Pons (tissue), 1 donor: Measurements from ENCODE around the gene ATAD2B.

Experiments
- DNase-seq: peaks from one replicate; pipeline ENCODE4 v3.0.0-alpha.2; 2016; ENCODE audit warnings: low spot score

The ATAD2B gene

DNA sequence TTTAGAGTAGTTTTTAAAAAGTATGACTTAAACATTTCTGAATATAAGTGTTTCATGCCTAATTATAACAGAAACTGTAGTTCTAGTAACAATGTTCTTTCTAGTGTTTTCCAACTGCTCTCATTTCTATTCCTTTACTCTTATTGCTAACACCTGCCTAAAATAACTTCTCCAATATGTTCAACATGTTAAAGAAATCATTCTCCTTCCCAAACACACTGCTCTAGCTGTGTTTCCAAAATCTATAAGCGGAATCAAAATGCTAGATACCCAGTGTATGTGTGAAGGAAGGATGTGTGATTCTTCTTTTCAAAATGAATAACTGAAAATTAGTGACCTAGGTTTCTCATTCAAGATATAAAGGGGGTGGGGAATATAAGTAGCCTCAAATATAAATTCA lies 89.1 kb downstream of the ATAD2B start:
- DNase-seq = no peak

DNA sequence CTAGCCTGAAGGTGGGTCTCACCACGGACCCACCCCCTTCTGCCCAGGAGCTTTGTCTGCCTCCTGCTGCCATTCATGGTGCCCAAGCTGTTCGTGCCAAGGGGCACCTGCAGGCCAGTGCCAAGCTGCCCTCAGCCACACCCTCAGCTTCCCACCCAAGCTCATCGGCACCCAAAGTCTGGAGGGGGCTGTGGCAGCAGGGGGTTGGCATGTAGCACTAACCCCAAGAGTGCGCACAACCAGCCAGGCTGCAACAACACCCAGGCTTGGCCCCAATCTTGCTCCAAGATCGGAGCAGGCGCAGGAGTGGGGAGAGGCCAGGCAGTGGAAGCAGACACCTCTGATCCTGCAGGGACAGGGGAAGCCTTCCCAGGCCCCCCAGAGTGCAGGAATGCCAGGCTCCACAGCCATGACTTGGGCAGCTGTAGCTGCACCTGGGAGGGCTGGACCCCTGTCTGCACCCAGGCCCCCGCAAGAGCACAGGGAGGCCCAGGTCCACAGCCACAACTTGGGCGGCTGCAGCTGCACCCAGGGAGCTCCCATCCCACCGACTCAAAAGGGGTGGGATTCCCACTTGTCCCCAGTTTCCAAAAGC lies 89.9 kb downstream of the ATAD2B start:
- DNase-seq = no peak

DNA sequence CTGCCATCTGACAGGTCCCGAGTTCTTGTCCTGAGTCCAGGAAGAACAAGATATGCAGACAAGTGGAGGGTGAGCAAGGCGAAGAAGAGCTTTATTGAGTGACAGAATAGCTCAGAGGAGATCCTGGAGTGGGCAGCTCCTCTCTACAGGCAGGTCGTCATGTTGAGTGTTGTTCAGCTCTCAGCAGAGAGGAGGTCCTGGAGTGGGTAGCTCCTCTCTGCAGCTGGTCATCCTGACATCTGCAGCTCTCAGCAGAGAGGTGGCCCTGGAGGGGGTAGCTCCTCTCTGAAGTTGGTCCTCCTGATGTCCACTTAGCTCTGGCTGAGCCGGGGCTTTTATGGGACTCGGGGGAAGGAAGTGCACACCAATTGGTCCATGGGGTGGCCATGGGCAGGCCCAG lies 90.4 kb downstream of the ATAD2B start:
- DNase-seq = no peak

DNA sequence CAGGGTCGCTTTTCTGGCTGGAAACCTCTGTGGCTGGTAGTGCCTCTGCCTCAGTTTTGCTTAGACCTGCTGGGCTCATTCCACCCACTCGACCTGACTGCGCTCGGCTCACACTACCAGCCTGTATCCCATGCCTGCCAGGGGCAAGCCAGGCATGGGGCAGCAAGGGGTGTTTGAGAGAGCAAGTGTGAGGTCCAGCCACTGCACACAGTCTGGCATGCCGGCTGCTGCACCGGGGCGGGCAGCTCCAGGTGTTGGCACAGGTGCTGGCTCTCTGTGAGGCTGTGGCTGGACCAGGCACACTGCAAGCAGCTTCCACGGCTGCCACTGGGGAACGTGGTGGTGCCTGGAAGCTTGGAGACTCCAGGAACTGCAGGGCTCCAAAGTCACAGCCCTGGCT lies 90.9 kb downstream of the ATAD2B start:
- DNase-seq = no peak

DNA sequence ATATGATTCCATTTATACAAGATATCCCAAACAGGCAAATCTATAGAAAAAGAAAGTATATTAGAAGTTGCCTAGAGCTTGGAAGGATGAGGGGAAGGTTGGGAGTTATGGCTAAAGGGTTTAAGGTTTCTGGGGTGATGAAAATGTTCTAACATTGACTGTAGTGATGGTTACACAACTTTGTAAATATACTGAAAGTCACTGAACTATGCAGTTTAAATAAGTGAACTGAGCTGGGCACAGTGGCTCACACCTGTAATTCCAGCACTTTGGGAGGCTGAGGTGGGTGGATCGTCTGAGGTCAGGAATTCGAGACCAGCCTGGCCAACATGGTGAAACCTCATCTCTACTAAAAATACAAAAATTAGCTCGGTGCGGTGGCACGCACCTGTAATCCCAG lies 91.5 kb downstream of the ATAD2B start:
- DNase-seq = no peak

DNA sequence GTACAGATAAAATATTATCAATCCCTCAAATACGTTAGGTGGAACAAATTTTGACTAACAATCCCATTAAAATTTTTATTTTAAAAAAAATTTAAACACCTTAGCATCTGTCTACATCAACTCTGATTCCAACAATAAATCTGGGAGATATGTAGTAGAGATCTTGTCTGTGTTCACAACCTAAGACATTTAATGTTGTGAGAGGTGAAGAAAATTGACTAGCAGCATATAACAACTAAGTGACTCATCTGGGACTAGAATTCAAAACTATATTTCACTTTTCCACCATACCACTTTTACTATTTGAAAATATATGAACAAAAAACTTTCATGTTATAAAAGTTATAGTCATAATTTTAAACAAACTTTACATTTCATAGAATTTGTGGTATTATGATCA lies 97.9 kb downstream of the ATAD2B start:
- DNase-seq = no peak

DNA sequence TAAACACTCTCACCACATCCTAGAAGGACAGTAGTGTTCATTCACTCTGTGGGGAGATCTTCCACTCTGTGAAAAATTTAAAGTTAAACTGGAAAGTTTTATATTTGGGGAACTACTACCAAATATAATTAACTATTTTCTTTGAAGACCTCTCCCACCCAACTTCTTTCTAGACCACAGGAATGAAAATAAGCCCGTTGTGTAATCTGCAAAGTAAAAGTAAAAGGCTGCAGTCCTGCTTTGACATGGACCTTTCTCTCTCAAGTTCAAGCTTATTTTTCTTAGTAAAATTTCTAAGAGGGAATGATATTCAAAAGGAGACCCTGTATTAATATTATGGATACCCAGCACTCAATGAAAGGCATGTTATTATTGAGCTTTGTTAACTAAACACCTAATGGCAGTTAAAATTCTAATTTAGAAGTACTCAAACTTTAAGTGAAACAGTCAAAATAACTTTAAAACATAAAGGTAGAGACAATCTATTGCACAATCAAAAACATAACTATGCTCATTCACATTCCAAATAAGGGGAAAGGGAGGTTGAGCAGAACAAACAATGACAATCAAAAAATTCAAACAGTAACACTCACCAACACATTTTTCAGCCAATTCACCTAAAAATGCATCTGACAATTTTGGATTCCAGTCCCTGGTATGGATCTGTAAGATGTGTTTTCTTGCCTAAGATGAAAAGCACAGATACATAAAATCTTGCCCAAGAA lies 98.5 kb downstream of the ATAD2B start:
- no peak for DNase-seq

DNA sequence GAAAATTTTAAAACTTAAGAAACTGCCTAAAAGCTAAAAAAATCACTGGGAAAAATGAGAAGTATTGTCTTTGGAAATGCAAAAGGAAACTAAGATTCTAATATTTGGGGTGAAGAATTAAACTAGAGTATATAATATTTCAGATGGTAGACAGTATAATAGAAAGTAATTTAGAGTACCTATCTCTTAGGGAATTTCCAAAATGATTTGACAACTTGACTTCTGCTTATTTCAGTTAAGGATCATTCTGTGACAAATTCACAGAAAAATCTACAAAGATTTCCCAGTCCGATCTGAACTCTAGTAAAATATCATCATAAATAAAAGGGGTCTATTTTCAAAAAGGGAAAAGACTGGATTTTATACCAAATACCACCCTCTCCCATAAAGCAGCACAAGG lies 99.6 kb downstream of the ATAD2B start:
- no peak for DNase-seq

DNA sequence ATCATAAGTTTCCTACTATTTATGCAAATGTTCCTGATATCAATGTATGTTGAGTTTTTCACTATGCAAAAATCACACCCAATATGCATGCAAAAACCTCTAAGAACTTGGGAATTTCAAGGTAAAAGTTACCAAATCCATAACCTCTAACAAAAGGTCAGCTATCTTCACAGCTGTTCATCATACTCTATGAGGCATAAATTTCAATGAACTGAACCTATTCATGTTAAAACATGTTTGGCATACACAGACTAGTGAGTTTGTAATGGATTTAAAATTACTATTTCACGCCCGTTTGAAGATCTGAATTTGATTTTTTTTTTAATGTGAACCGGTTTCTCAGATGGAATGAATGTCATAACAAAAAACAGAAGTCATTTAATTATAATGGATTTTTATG lies 100.2 kb downstream of the ATAD2B start:
- DNase-seq = no peak

DNA sequence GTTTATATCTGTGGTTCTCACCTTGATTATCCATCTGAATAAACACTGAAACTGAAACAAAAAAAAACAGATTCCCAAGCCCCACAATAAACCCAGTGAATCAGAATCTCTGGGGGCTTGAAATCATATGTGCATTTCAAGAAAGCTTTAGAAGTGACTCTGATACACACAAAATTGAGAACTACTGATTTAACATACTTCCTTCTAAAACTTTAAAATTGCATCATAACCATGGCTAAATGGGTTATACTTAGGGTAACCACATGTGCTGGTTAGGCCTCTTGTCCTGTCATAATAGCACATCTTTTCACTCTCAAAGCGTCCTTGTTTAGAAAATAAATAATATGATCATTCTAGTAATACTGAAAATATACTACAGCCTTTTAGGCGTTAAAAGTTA lies 100.9 kb downstream of the ATAD2B start:
- DNase-seq = no peak

DNA sequence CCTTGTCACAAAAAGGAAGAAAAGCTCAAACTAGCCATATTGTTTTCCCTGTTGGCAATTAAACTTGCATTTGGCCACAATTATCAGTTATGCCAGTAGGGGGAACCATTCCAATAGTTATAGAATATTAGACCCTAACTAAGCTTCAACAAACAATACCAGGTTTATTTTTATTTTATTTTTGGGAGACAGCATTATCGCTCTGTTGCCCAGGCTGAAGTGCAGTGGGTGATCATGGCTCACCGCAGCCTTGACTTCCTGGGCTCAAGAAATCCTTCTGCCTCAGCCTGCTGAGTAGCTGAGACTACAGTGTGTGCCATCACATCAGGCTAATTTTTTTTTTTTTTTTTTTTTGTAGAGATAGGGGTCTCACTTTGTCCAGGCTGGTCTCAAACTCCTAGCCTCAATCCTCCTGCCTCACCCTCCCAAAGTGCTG lies 102.1 kb downstream of the ATAD2B start:
- peak; percentile 67 for DNase-seq

DNA sequence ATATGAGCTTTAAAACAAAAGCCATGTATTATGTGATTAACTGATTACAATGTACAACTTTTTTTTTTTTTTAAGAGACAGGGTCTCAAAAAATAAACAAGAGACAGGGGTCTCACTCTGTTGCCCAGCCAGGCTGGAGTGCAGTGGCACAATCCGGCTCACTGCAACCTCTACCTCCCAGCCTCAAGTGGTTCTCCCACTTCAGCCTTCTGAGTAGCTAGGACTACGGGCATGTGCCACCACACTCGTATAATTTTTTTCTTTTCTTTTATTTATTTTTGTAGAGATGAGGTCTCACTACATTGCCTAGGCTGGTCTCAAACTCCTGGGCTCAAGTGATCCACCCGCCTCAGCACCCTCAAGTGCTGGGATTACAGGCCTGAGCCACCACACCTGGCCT lies 103.1 kb downstream of the ATAD2B start:
- DNase-seq = no peak

DNA sequence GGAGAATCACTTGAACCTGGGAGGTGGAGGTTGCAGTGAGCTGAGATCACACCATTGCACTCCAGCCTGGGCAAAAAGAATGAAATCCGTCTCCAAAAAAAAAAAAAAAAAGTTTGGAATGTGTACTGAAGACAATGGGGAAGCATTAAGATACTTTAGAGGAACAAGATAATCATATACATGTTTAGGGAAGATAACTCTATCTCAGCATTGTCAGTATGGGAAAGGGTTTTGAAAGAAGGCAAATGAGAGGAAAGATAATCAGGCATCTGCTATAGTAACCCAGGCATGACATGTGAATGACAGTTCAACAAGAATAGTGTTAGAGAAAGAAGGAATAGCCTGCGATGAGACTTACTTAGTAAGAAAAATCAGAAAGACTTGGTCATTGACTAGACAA lies 112.0 kb downstream of the ATAD2B start:
- DNase-seq = no peak

DNA sequence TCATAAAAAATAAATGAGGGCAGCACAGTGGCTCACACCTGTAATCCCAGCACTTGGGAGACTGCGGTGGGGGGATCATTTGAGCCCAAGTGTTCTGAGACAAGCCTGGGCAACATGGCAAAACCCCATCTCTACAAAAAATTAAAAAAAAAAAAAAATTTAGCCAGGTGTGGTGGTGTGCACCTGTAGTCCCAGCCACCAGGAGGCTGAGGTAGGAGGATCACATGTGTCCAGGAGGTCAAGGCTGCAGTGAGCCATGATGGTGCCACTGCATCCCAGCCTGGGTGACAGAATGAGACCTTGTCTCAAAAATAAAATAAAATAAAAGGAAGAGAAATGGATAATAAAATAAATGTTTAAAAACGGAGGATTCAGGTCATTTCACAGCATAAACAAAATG lies 113.5 kb downstream of the ATAD2B start:
- no peak for DNase-seq

DNA sequence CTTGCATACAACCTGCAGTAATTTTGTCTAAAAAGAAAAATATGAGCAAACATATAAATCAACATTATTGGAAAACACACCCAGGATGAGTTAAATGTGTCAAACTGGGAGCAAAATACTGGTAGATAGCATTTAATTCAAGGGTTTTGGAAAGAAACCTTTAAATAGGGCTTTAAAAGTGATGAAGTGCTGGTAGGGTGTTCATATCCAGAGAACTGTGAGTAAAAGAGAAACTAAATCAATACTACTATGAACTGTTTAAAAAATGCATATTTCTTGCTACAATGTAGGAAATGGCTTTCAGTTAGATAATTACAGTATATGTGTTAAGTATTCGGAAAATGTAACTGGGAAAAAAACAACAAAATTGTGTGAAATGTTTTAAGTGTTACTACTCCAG lies 117.8 kb downstream of the ATAD2B start:
- no peak for DNase-seq

DNA sequence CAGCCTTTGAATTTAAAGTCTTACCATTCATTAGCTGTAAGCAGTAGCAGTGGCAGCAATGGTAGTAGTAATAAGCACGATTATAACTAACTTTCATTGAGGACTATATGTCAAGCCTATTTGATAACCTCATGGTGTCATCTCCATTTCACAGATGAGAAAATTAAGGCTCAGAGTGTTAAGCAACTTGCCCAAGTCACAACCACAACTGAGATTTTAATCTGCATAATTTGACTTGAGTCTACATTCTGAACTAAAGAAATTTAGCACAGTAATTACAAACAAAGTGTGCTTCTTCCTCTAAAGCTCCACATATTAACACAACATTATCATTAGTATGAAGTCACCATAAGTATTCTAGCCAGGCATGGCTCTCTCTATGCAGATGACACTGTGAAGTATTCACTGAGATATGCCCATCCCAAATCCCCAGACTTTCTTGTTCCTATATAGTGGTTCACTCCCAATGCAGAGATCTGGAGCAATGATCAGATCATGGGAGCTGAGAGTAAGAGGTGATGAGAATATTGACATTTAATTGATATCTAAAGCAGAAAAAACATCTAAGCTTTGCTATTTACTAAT lies 120.2 kb downstream of the ATAD2B start:
- DNase-seq = no peak

DNA sequence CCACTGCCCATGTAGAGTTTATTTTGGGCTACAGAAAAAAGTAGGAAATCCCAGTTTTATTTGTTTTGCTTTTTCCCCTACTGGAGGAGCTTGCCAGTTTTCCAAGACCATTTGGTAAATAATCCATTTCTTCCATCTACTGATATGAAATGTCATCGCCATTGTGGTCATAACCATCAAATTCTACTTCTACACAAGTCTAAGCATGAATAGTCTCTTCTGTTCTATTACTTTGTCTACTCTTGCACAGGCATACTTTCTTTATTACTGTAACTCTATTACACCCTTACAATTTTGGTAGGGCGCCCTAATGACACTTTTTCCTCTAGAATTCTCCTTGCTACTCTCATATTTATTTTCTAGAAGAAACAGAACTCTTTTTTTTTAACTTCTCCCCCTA lies 120.7 kb downstream of the ATAD2B start:
- no peak for DNase-seq

DNA sequence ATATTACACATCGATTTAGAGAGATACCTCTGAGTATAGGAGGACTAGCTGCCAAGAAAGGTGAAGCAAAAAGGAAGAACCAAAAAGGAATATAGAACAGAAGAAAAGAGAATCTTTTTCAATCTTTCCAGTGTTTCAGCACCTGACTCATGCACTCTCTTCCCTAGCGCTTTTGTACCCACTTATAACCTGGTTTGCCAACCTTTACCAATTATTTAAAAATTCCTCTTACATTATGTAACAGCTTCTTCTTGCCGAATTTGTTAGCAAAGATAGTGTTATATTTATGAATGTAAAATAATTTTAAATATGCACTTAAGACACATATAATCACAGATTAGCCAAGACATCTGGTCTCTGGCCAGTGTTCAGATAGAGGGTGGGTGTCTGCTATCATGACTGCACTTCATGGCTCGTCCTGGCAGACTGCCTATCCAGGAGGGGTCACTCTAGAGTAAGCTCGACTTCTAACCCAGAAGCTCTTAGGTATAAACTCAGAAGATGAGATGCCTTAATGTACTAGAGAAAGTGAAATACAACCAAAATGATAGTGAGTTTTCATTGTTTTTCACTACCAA lies 122.9 kb downstream of the ATAD2B start:
- no peak for DNase-seq

DNA sequence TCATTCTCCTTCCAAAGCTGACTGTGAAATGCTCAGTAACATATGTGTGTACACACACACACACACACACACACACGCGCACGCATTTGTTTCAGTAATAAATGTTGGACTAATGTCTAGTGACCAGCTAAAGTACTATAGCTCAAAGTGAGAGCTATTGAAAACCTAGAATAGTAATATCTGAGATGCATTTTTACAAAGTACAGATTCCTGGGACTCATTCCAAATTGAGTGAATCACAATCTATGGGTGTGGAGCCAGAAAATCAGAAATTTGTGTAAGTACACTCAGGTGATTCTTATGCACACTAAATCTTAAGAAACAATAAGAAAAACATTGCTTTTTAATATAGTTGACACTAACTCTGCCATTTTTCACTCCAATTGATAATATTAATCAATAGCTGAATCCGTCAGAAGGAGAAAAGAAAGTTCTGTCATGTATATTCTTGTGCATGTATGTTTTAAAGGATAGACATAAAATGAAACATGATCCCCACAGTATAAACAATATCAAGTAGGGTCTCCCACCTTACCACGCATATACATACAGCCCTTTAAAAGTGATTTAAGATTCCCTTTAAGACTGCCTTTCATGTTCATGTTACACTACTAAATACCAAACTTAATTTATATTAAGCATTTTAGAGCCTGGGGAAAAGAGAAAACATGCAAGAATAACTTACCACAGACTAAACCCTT lies 123.5 kb downstream of the ATAD2B start:
- peak; percentile 15 for DNase-seq

DNA sequence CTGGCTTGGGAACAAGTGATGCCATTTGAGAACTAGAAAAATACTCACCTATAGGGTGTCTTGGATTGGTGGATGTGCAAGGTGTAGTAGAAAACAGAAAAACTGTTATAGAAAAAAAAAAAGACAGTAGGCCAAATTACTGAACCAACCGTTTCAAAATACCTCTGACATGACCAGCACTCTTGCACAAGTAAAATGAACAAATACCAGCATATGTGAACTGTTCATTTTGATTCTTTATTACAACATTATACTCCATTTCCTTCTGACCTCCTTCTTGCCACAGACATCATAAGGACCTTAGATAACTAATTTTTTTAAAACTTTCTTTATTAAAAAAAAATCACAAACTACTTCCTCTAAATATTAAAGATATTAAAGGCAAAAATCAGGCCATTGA lies 125.5 kb downstream of the ATAD2B start:
- no peak for DNase-seq

DNA sequence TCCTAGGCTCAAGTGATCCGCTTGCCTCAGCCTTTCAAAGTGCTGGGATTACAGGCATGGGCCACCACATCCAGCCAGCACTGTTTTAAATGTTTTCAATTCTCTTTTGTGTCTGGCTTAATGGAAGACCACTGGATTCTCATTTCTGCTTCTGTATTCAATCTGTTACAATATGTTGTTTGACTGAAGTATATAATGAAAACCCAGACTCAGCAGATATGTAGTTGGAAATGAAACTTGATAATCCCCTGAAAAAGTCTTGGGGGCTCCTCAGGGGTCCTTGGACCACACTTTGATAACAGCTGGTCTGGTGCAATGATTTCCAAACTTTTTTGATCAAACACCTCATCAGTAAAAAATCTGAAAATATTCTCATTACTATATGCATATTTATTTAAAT lies 132.7 kb downstream of the ATAD2B start:
- DNase-seq = no peak

DNA sequence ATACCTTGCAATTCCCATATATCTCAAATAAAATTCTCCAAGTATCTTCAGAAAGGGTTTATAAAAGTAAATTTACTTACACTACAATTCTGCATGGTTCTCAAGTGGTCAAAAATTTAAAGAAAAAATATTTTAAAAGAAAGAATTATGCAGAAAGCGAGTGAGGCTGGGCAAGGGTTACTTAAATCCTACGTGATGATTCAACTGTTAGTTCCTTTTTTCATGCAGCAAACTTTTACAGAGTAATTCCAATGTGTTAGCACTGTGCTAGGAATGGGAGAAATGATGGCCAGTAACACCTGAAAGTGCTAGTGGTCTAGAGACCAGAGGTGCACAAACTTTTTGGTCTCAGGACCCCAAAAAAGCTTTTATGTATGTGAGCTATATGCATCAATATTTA lies 133.4 kb downstream of the ATAD2B start:
- DNase-seq = no peak

DNA sequence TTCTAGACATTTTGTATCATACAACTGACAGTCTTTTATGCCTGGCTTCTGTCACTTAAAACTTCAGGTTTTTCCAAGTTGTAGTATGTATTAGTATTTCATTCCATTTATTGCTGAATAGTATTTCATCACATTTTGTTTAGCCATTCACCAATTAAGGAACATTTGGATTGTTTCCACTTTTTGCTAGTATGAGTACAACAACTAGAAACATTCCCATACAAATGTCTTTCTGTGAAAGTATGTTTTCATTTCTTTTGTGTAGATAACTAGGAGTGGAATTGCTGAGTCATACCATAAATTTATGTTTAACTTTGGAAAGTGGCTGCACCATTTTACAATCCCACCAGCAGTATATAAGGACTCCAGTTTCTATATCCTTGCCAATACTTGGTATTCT lies 135.9 kb downstream of the ATAD2B start:
- DNase-seq = no peak
